K562 (cell line): Measurements from ENCODE around the gene RAI14. TPM values are rescaled to one million over a fixed set of nuclear protein-coding genes. Genes with fewer than 3 reads are reported as not detected.

Source experiments
- ATAC-seq: fragments of 200-7000 bp; cut with Tn5 transposase; 3 replicates; pipeline ENCODE4 v1.9.1; 2020; ENCODE audit warnings: moderate library complexity
- BruUV-seq: library from RNA; stranded (reverse); fragments of 400-500 nt; replicated peaks from 2 replicates; lab custom pipeline; 2021; lab: Mats Ljungman, UMichigan
- CTCF ChIA-PET: fragments of 300-600 bp; formaldehyde crosslinking; extraction: SDS; loops from one replicate; lab custom pipeline; 2021; ENCODE audit warnings: low intra/inter-chr PET ratio; lab: Yijun Ruan, JAX
- POLR2A ChIA-PET: fragments of 300-600, 350-650 bp; sonication (Branson Sonifier 250); formaldehyde crosslinking; extraction: SDS; loops from one replicate; lab custom pipeline; 2021; ENCODE audit warnings: antibody characterized with exemption, inconsistent platforms; lab: Yijun Ruan, JAX
- DNase-seq, 4 experiments: peaks; one replicate each; pipeline versions ENCODE4 v3.0.0 to v3.0.0-alpha.2; 2011 to 2018; ENCODE audit warnings: low spot score in 3 of 4, mixed read lengths in 3 of 4; ENCODE audit errors: extremely low read depth in 1 of 4
- FAIRE-seq: peaks from 2 replicates; lab custom pipeline; 2011; peaks lifted over from hg19 to GRCh38; lab: Jason Lieb, UNC
- H2AFZ ChIP-seq: 2 replicates; pipeline ENCODE4 v1.6.0; 2011; ENCODE audit warnings: low read depth, low read length, control low read depth, inconsistent platforms
- H3K27ac ChIP-seq: fragments of 200-600 bp; 3 replicates; pipeline ENCODE4 v1.8.0; 2011; ENCODE audit warnings: low read depth, mild to moderate bottlenecking, control low read depth, inconsistent platforms, low read length, moderate library complexity, mixed read lengths; ENCODE audit errors: extremely low read depth
- H3K27me3 ChIP-seq, 2 experiments: fragments of 300-600 bp in 1 of 2; 2 replicates in 1 of 2; 3 replicates in 1 of 2; pipeline versions ENCODE4 v1.6.0 to v1.8.0; 2011; ENCODE audit warnings: inconsistent platforms in 2 of 2, low read length in 2 of 2, mild to moderate bottlenecking in 1 of 2, mixed read lengths in 1 of 2, moderate library complexity in 1 of 2; ENCODE audit not compliant: control insufficient read depth in 2 of 2, insufficient read depth in 2 of 2
- H3K36me3 ChIP-seq: fragments of 300-600 bp; 3 replicates; pipeline ENCODE4 v1.8.0; 2011; ENCODE audit warnings: mild to moderate bottlenecking, low read length, inconsistent platforms; ENCODE audit not compliant: control insufficient read depth, insufficient read depth
- H3K4me1 ChIP-seq, 2 experiments: fragments of 200-600 bp in 1 of 2; replicated peaks in 1 of 2; 2 replicates in 1 of 2; 3 replicates in 1 of 2; pipeline versions ENCODE4 v1.5.1 to v1.8.0; 2011; ENCODE audit warnings: inconsistent platforms in 2 of 2, low read length in 2 of 2, mild to moderate bottlenecking in 1 of 2, mixed read lengths in 1 of 2, moderate library complexity in 1 of 2; ENCODE audit not compliant: control insufficient read depth in 2 of 2, insufficient read depth in 2 of 2
- H3K4me2 ChIP-seq: 2 replicates; pipeline ENCODE4 v1.6.1; 2011; ENCODE audit warnings: low read length, control low read depth, inconsistent platforms, mixed read lengths; ENCODE audit not compliant: insufficient read depth
- H3K4me3 ChIP-seq: fragments of 200-600 bp; sonication (generic), shearing (Covaris generic); 2 replicates; pipeline ENCODE4 v1.5.1; 2016; ENCODE audit warnings: control low read depth, inconsistent platforms
- H3K79me2 ChIP-seq: fragments of 200-600 bp; 3 replicates; pipeline ENCODE4 v1.8.0; 2011; ENCODE audit warnings: low read length, inconsistent platforms; ENCODE audit not compliant: control insufficient read depth, insufficient read depth
- H3K9ac ChIP-seq, 2 experiments: 2 replicates each; pipeline versions ENCODE4 v1.6.0 to v1.6.1; 2011; ENCODE audit warnings: low read depth in 2 of 2, low read length in 2 of 2, control low read depth in 1 of 2, inconsistent platforms in 1 of 2, mild to moderate bottlenecking in 1 of 2, mixed read lengths in 1 of 2; ENCODE audit not compliant: insufficient read depth in 1 of 2
- H3K9me1 ChIP-seq: one replicate; pipeline ENCODE4 v1.6.0; 2011; ENCODE audit warnings: inconsistent platforms, mild to moderate bottlenecking, low read length, moderate library complexity; ENCODE audit not compliant: control insufficient read depth, insufficient read depth
- H3K9me3 ChIP-seq: replicated peaks from 2 replicates; pipeline ENCODE4 v1.5.1; 2011; ENCODE audit warnings: low read depth, low read length, inconsistent platforms; ENCODE audit not compliant: control insufficient read depth, insufficient read depth
- H4K20me1 ChIP-seq: replicated peaks from 2 replicates; pipeline ENCODE4 v1.6.1; 2011; ENCODE audit warnings: low read length, inconsistent platforms, mixed read lengths; ENCODE audit not compliant: control insufficient read depth, insufficient read depth
- CEBPG ChIP-seq, 3 experiments: fragments of 200-800 bp in 1 of 3; sonication (Bioruptor generic) in 1 of 3; sonication (generic) in 1 of 3; formaldehyde crosslinking in 1 of 3; IDR thresholded peaks in 2 of 3; conservative IDR thresholded peaks in 1 of 3; 2 replicates each; pipeline versions ENCODE4 v1.6.1 to v1.8.0; 2016 to 2022; ENCODE audit warnings: missing compliant biosample characterization in 2 of 3, missing genetic modification characterization in 2 of 3, mild to moderate bottlenecking in 1 of 3, missing genetic modification reagents in 1 of 3
- E2F4 ChIP-seq: sonication (generic); formaldehyde crosslinking; IDR thresholded peaks from 2 replicates; pipeline ENCODE4 v1.8.0; 2022; ENCODE audit warnings: mild to moderate bottlenecking, low read depth, missing genetic modification reagents
- NRF1 ChIP-seq, 2 experiments: fragments of 450-650 bp; IDR thresholded peaks in 1 of 2; conservative IDR thresholded peaks in 1 of 2; 2 replicates each; pipeline ENCODE4 v1.6.1; 2014; ENCODE audit warnings: mild to moderate bottlenecking in 2 of 2
- SIX5 ChIP-seq, 2 experiments: IDR thresholded peaks; 2 replicates each; pipeline ENCODE4 v1.6.1; 2011; ENCODE audit warnings: low read length in 2 of 2, borderline replicate concordance in 1 of 2, low read depth in 1 of 2, mild to moderate bottlenecking in 1 of 2, moderate library complexity in 1 of 2; ENCODE audit not compliant: insufficient read depth in 1 of 2
- SNRNP70 ChIP-seq: fragments of 200-400 bp; formaldehyde crosslinking; optimal IDR thresholded peaks from 2 replicates; pipeline ENCODE3; 2017; ENCODE audit warnings: low read depth, low read length
- TGIF2 ChIP-seq: sonication (generic); formaldehyde crosslinking; IDR thresholded peaks from 2 replicates; pipeline ENCODE4 v1.8.1; 2022; ENCODE audit warnings: mild to moderate bottlenecking, missing genetic modification reagents, moderate library complexity
- XRCC4 ChIP-seq: IDR thresholded peaks from one replicate; pipeline ENCODE4 v1.6.1; 2011; ENCODE audit not compliant: insufficient read depth, insufficient read length; ENCODE audit errors: extremely low read depth
- ZNF146 ChIP-seq: IDR thresholded peaks from one replicate; pipeline ENCODE4 v1.6.1; 2018; ENCODE audit warnings: missing compliant biosample characterization; ENCODE audit not compliant: unreplicated experiment
- WGBS: fragments of 100-300 bp; shearing (Covaris generic); methylation state at CpG from one replicate; pipeline ENCODE4 v1.1.6; 2016; ENCODE audit warnings: low coverage, mixed read lengths; ENCODE audit not compliant: insufficient coverage; ENCODE audit errors: missing lambda C conversion rate; 5-methylcytosine and 5-hydroxymethylcytosine counted together
- in situ Hi-C: fragments of 300-500 bp; cut with MboI; formaldehyde crosslinking; loops from 4 replicates; pipeline ENCODE4 v1.15.0; 2018; ENCODE audit warnings: inconsistent platforms, mixed read lengths
- intact Hi-C: fragments of 100-400 bp; cut with micrococcal nuclease; formaldehyde crosslinking; loops from 2 replicates; pipeline ENCODE4 v1.14.2; 2022
- polyA plus RNA-seq, 8 experiments: library from polyadenylated mRNA; depleted of rRNA in 4 of 8; stranded (reverse) in 5 of 8; unstranded in 3 of 8; fragments of >200 nt; fragmentation: Nextera tagmentation in 2 of 8; fragmentation: Illumina TruSeq in 1 of 8; extraction: Ambion mirVana in 2 of 8; extraction: Trizol in 1 of 8; gene quantifications; 2 replicates each; pipeline versions ENCODE4 v1.2.1 to v1.2.3, GENCODE V29; 2011 to 2014; ENCODE audit warnings: inconsistent platforms in 1 of 8, missing spikeins in 1 of 8
- total RNA-seq, 7 experiments: library from RNA; depleted of rRNA in 6 of 7; stranded (reverse); fragments of >200 nt in 6 of 7; fragmentation: Illumina TruSeq in 2 of 7; extraction: Trizol in 2 of 7; gene quantifications; 2 replicates each; pipeline versions ENCODE4 v1.2.1 to v1.2.3, GENCODE V29; 2011 to 2021; ENCODE audit warnings: low replicate concordance in 1 of 7
- TF ChIP-seq, protein P1 (sequence below): sonication (generic); formaldehyde crosslinking; IDR thresholded peaks from 2 replicates; pipeline ENCODE4 v1.8.0; 2022; ENCODE audit warnings: missing genetic modification reagents, mild to moderate bottlenecking, borderline replicate concordance

Gene RAI14
- total and polyA plus RNA-seq, 9 of the 15 experiments (the other 6 are each of a cell fraction or from before 2014, with no cell fraction given), result 11.3 to 82.5 (median 34.8) TPM

DNA sequence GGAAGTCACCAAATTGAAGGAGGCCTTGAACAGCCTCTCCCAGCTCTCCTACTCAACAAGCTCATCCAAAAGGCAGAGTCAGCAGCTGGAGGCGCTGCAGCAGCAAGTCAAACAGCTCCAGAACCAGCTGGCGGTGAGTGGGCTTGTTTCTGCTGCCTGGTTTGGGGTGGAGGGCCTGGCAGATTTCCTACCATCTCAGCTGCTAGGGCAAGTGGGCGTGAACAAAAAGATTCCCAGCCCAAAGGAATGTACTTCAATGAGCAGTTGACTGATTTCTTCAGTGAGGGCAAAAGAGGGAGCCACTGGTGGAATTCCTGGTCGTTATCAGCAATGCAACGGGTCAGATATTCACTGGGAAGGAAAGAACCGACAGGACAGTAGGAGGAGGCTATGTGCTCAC is 170.2 kb downstream of the RAI14 start:
- TF ChIP-seq TGIF2 (CRISPR knock-in tag), result no peak
- no peak for TF ChIP-seq SIX5 (IDR thresholded peaks at IDR 0.05; ENCODE audit: borderline replicate concordance in 1 of 2, insufficient read depth in 1 of 2, low read depth in 1 of 2, low read length in 2 of 2)
- no peak for TF ChIP-seq E2F4 (CRISPR knock-in tag)
- no peak for TF ChIP-seq NRF1 (conservative IDR thresholded peaks at IDR 0.05 in 1 of 2, IDR thresholded peaks at IDR 0.05 in 1 of 2)
- no peak for TF ChIP-seq SNRNP70
- no peak for TF ChIP-seq XRCC4
- TF ChIP-seq ZNF146, result no peak
- TF ChIP-seq CEBPG (CRISPR knock-in tag; IDR thresholded peaks at IDR 0.05), result no peak
- TF ChIP-seq CEBPG (tag; conservative IDR thresholded peaks at IDR 0.05 in 1 of 2, IDR thresholded peaks at IDR 0.05 in 1 of 2), result no peak
- TF ChIP-seq, protein P1, sequence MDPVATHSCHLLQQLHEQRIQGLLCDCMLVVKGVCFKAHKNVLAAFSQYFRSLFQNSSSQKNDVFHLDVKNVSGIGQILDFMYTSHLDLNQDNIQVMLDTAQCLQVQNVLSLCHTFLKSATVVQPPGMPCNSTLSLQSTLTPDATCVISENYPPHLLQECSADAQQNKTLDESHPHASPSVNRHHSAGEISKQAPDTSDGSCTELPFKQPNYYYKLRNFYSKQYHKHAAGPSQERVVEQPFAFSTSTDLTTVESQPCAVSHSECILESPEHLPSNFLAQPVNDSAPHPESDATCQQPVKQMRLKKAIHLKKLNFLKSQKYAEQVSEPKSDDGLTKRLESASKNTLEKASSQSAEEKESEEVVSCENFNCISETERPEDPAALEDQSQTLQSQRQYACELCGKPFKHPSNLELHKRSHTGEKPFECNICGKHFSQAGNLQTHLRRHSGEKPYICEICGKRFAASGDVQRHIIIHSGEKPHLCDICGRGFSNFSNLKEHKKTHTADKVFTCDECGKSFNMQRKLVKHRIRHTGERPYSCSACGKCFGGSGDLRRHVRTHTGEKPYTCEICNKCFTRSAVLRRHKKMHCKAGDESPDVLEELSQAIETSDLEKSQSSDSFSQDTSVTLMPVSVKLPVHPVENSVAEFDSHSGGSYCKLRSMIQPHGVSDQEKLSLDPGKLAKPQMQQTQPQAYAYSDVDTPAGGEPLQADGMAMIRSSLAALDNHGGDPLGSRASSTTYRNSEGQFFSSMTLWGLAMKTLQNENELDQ (CRISPR knock-in tag), result no peak
- H3K36me3 ChIP-seq, result peaks cover 66% of the 10 kb centered on the region
- H3K9me1 ChIP-seq, result no peaks in the 10 kb centered on the region
- CTCF ChIA-PET, result no interaction called here
- 65% methylated on average over 6 of the region's 6 CpGs for WGBS
- intact Hi-C loops, result no loop called here
- in situ Hi-C loops, result no loop called here
- no TSS peak for BruUV-seq
- no peaks in the 10 kb centered on the region for H3K27me3 ChIP-seq
- ATAC-seq (no peak), DNase-seq (no peak), FAIRE-seq (no peak)
- H3K4me3 ChIP-seq, result no peak overlapping the region
- H3K4me1 ChIP-seq, result no peaks in the 10 kb centered on the region
- no peak overlapping the region for H3K27ac ChIP-seq
- no peaks in the 10 kb centered on the region for H4K20me1 ChIP-seq
- POLR2A ChIA-PET, result interaction anchor here (0.9 kb wide), 1 partner anchor 9 kb away, joined by 4 read pairs; no protein-coding TSS in a partner anchor
- H3K79me2 ChIP-seq, result no peaks in the 10 kb centered on the region
- H3K9me3 ChIP-seq, result no peaks in the 10 kb centered on the region
- no peak overlapping the region for H2AFZ ChIP-seq
- H3K4me2 ChIP-seq, result no peak overlapping the region
- H3K9ac ChIP-seq, result no peak overlapping the region
